Neural cell (in vitro differentiated cells): Measurements from ENCODE around the gene ACO2. TPM values are rescaled to one million over a fixed set of nuclear protein-coding genes. Genes with fewer than 3 reads are reported as not detected.

Experiments used
- H2AFZ ChIP-seq: fragments of 200-600, 300-800 bp; sonication (generic), shearing (Covaris generic); 2 replicates; pipeline ENCODE4 v1.6.0; 2014; ENCODE audit warnings: low read depth, mild to moderate bottlenecking, antibody characterized with exemption, low read length, moderate library complexity
- H3F3A ChIP-seq: fragments of 200-600 bp; shearing (Covaris generic); 2 replicates; pipeline ENCODE4 v1.6.1; 2016; ENCODE audit warnings: mild to moderate bottlenecking, moderate library complexity, mixed read lengths, antibody characterized with exemption, low read length; ENCODE audit not compliant: insufficient read depth, poor library complexity, severe bottlenecking
- H3K27ac ChIP-seq: fragments of 200-600, 300-800 bp; sonication (generic), shearing (Covaris generic); 2 replicates; pipeline ENCODE4 v1.5.1; 2014; ENCODE audit warnings: mild to moderate bottlenecking, low read length, moderate library complexity
- H3K27me3 ChIP-seq: fragments of 300-800, 200-600 bp; sonication (generic), shearing (Covaris generic); 2 replicates; pipeline ENCODE4 v1.6.0; 2014; ENCODE audit warnings: mild to moderate bottlenecking, low read depth, low read length, moderate library complexity; ENCODE audit not compliant: insufficient read depth
- H3K36me3 ChIP-seq: fragments of 300-800, 200-600 bp; sonication (generic), shearing (Covaris generic); 2 replicates; pipeline ENCODE4 v1.5.1; 2014; ENCODE audit warnings: mild to moderate bottlenecking, antibody characterized with exemption, low read length, moderate library complexity; ENCODE audit not compliant: insufficient read depth
- H3K4me2 ChIP-seq: fragments of 300-800, 200-600 bp; sonication (generic), shearing (Covaris generic); 2 replicates; pipeline ENCODE4 v1.6.0; 2014; ENCODE audit warnings: mild to moderate bottlenecking, low read length
- H3K4me3 ChIP-seq: fragments of 300-800, 200-600 bp; sonication (generic), shearing (Covaris generic); 2 replicates; pipeline ENCODE4 v1.5.1; 2014; ENCODE audit warnings: mild to moderate bottlenecking, low read length, moderate library complexity
- H3K79me2 ChIP-seq: fragments of 200-600 bp; shearing (Covaris generic); replicated peaks from 2 replicates; pipeline ENCODE4 v1.6.0; 2014; ENCODE audit warnings: mild to moderate bottlenecking, low read length, moderate library complexity; ENCODE audit not compliant: insufficient read depth
- H3K9ac ChIP-seq: fragments of 300-800, 200-600 bp; sonication (generic), shearing (Covaris generic); 2 replicates; pipeline ENCODE4 v1.6.1; 2016; ENCODE audit warnings: mild to moderate bottlenecking, low read length, mixed read lengths
- H3K9me2 ChIP-seq: fragments of 200-600 bp; shearing (Covaris generic); 2 replicates; pipeline ENCODE4 v1.6.1; 2016; ENCODE audit warnings: mild to moderate bottlenecking, low read length, mixed read lengths; ENCODE audit not compliant: insufficient read depth
- H3K9me3 ChIP-seq: fragments of 200-600, 300-800 bp; sonication (generic), shearing (Covaris generic); 2 replicates; pipeline ENCODE4 v1.6.1; 2016; ENCODE audit warnings: mild to moderate bottlenecking, mixed run types, low read length, moderate library complexity, mixed read lengths
- H4K20me1 ChIP-seq: fragments of 200-600 bp; shearing (Covaris generic); 2 replicates; pipeline ENCODE4 v1.6.1; 2016; ENCODE audit warnings: mild to moderate bottlenecking, mixed run types; ENCODE audit not compliant: insufficient read depth
- EP300 ChIP-seq: fragments of 450-650 bp; conservative IDR thresholded peaks from 2 replicates; pipeline ENCODE4 v1.6.1; 2014; ENCODE audit warnings: antibody characterized with exemption, mild to moderate bottlenecking, moderate library complexity; ENCODE audit not compliant: poor library complexity, severe bottlenecking
- EZH2 ChIP-seq: fragments of 200-600, 300-800 bp; shearing (Covaris generic), sonication (generic); IDR thresholded peaks from 2 replicates; pipeline ENCODE4 v1.6.1; 2014; ENCODE audit warnings: antibody characterized with exemption, low read length, borderline replicate concordance, mild to moderate bottlenecking; ENCODE audit not compliant: insufficient read depth, poor library complexity, severe bottlenecking
- MXI1 ChIP-seq: fragments of 450-650 bp; conservative IDR thresholded peaks from 2 replicates; pipeline ENCODE4 v1.6.1; 2014; ENCODE audit warnings: antibody characterized with exemption, mild to moderate bottlenecking; ENCODE audit not compliant: poor library complexity, severe bottlenecking
- POLR2AphosphoS5 ChIP-seq: IDR thresholded peaks from 2 replicates; pipeline ENCODE4 v1.6.1; 2012
- RAD21 ChIP-seq: fragments of 450-650 bp; conservative IDR thresholded peaks from 2 replicates; pipeline ENCODE4 v1.6.1; 2014; ENCODE audit warnings: antibody characterized with exemption, mild to moderate bottlenecking, moderate library complexity
- REST ChIP-seq: IDR thresholded peaks from 2 replicates; pipeline ENCODE4 v1.6.1; 2012; ENCODE audit warnings: borderline replicate concordance
- SMC3 ChIP-seq: fragments of 450-650 bp; conservative IDR thresholded peaks from 2 replicates; pipeline ENCODE4 v1.6.1; 2014; ENCODE audit warnings: antibody characterized with exemption, mild to moderate bottlenecking, moderate library complexity; ENCODE audit not compliant: poor library complexity
- TAF1 ChIP-seq: IDR thresholded peaks from 2 replicates; pipeline ENCODE4 v1.6.1; 2012; ENCODE audit warnings: low read depth
- polyA plus RNA-seq: library from polyadenylated mRNA; depleted of rRNA; stranded (reverse); fragments of >200 nt; gene quantifications from 2 replicates; pipeline ENCODE4 v1.2.3, GENCODE V29; 2014
- TF ChIP-seq, protein P1 (sequence below): fragments of 450-650 bp; IDR thresholded peaks from 2 replicates; pipeline ENCODE4 v1.5.1; 2014; ENCODE audit warnings: antibody characterized with exemption, mild to moderate bottlenecking, moderate library complexity; ENCODE audit not compliant: poor library complexity, severe bottlenecking

Gene ACO2
- polyA plus RNA-seq, 1 donor from 2014 or later: 72.3 TPM

- Histone ChIP-seq H2AFZ (no peak overlapping the region), H3K27me3 (no peaks in the 10 kb centered on the region), H3K79me2 (peaks cover 2% of the 10 kb centered on the region), H3K36me3 (no peaks in the 10 kb centered on the region), H3F3A (no peaks in the 10 kb centered on the region), H3K4me2 (no peak overlapping the region), H3K27ac (no peak overlapping the region), H3K4me3 (no peak overlapping the region), H4K20me1 (no peaks in the 10 kb centered on the region), H3K9me3 (no peaks in the 10 kb centered on the region), H3K9me2 (no peaks in the 10 kb centered on the region), H3K9ac (no peak overlapping the region)
- TF ChIP-seq MXI1: no peak
- no peak for TF ChIP-seq POLR2AphosphoS5
- TF ChIP-seq REST: no peak
- TF ChIP-seq, protein P1, sequence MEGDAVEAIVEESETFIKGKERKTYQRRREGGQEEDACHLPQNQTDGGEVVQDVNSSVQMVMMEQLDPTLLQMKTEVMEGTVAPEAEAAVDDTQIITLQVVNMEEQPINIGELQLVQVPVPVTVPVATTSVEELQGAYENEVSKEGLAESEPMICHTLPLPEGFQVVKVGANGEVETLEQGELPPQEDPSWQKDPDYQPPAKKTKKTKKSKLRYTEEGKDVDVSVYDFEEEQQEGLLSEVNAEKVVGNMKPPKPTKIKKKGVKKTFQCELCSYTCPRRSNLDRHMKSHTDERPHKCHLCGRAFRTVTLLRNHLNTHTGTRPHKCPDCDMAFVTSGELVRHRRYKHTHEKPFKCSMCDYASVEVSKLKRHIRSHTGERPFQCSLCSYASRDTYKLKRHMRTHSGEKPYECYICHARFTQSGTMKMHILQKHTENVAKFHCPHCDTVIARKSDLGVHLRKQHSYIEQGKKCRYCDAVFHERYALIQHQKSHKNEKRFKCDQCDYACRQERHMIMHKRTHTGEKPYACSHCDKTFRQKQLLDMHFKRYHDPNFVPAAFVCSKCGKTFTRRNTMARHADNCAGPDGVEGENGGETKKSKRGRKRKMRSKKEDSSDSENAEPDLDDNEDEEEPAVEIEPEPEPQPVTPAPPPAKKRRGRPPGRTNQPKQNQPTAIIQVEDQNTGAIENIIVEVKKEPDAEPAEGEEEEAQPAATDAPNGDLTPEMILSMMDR: no peak
- TF ChIP-seq SMC3: no peak
- no peak for TF ChIP-seq EP300
- TF ChIP-seq RAD21: no peak
- TF ChIP-seq EZH2: no peak
- TF ChIP-seq TAF1: no peak
These were observed 79.9 kb downstream of the ACO2 start for GRCh38 chr22:41548830-41549211.

- Histone ChIP-seq H2AFZ (no peak overlapping the region), H3K4me2 (no peak overlapping the region), H3F3A (no peaks in the 10 kb centered on the region), H3K9me3 (no peaks in the 10 kb centered on the region), H3K79me2 (no peaks in the 10 kb centered on the region), H3K9ac (no peak overlapping the region), H4K20me1 (no peaks in the 10 kb centered on the region), H3K36me3 (no peaks in the 10 kb centered on the region), H3K4me3 (no peak overlapping the region), H3K27ac (no peak overlapping the region), H3K9me2 (no peaks in the 10 kb centered on the region), H3K27me3 (no peaks in the 10 kb centered on the region)
- TF ChIP-seq EP300: no peak
- no peak for TF ChIP-seq REST
- TF ChIP-seq MXI1: no peak
- no peak for TF ChIP-seq SMC3
- TF ChIP-seq TAF1: no peak
- TF ChIP-seq, protein P1: no peak
- TF ChIP-seq RAD21: no peak
- TF ChIP-seq EZH2: no peak
- no peak for TF ChIP-seq POLR2AphosphoS5
These were observed 82.1 kb downstream of the ACO2 start for GRCh38 chr22:41550952-41551491.
